Skeletal muscle satellite cell (primary cell): Measurements from ENCODE around the gene PRKAG2.

Experiments used
- H3K27me3 ChIP-seq: 2 replicates; pipeline ENCODE4 v1.7.0; 2013; ENCODE audit warnings: low read length; ENCODE audit not compliant: control insufficient read depth, insufficient read depth
- H3K36me3 ChIP-seq: 2 replicates; pipeline ENCODE4 v1.7.0; 2013; ENCODE audit warnings: mild to moderate bottlenecking, control low read depth, low read length; ENCODE audit not compliant: insufficient read depth
- H3K4me1 ChIP-seq: 2 replicates; pipeline ENCODE4 v1.7.0; 2013; ENCODE audit warnings: low read length; ENCODE audit not compliant: control insufficient read depth, insufficient read depth
- H3K4me2 ChIP-seq: 2 replicates; pipeline ENCODE4 v1.7.0; 2013; ENCODE audit warnings: mild to moderate bottlenecking, low read length
- H3K4me3 ChIP-seq: 2 replicates; pipeline ENCODE4 v1.7.0; 2013; ENCODE audit warnings: low read length
- H3K9ac ChIP-seq: 2 replicates; pipeline ENCODE4 v1.7.0; 2013; ENCODE audit warnings: mild to moderate bottlenecking, low read depth, low read length, moderate library complexity
- H3K9me3 ChIP-seq: replicated peaks from 2 replicates; pipeline ENCODE4 v1.7.0; 2013; ENCODE audit warnings: mild to moderate bottlenecking, control low read depth, low read length

The PRKAG2 gene

DNA sequence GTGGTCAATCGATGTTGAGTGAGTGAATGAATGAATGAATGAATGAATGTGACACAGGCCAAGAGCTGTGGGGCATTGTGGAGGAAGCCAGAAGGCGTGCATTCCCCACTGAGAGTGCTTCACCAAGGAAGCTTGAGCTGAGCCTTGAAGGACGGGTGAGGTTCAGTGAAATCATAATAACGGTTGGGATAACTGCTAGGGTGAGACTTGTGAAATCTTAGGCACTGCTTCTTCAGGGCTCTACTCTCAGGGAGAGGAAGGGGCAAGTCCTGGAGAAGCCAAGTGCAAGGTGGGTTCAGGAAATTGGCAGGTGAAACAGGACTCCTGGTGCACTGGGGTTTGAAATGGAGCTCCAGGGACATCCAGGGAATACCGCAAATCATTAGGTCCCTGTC, 23.7 kb upstream of the PRKAG2 start:
- Histone ChIP-seq H3K4me3 (no peak overlapping the region), H3K27me3 (peaks cover 43% of the 10 kb centered on the region), H3K36me3 (no peaks in the 10 kb centered on the region), H3K4me1 (no peaks in the 10 kb centered on the region), H3K4me2 (no peak overlapping the region), H3K9me3 (no peaks in the 10 kb centered on the region), H3K9ac (no peak overlapping the region)

DNA sequence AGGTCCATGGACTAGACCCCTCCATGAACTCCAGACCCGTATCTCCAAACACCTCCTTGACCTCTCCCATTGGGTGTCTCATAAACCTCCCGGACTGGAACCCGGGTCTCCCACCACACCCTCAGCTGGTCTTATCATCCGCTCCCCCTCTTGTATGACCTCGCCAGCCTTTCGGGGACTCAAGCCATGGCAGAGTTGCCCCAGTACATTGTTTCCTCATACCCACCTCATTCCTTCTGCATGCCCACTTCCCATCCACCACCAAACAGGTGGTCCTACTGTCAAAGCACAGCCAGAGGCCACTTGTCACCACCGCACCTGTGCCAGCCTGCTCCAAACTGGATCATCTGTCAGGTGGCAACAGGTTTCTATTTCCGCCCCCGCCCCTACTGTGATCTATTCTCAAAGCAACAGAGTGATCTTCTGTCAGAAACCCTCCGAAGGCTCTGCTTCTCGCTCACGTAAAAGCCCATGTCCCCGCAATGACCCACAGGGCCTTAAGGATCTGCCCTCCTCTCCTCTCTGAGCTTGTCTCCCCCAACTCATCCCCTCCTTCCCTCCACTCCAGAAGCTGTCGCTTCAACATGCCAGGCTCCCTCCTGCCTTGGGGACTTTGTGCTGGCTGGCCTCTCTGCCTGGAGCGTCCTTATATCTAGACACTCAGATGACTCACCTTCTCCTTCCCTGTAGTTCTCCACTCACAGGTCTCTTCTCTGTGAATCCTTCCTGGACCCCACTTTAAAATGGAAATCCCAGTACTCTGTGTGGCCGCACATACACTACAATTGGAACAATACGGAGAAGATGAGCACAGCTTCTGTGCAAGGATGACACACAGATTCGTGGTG, 22.8 kb upstream of the PRKAG2 start:
- Histone ChIP-seq H3K9ac (no peak overlapping the region), H3K4me2 (no peak overlapping the region), H3K36me3 (no peaks in the 10 kb centered on the region), H3K27me3 (peaks cover 39% of the 10 kb centered on the region), H3K9me3 (no peaks in the 10 kb centered on the region), H3K4me1 (no peaks in the 10 kb centered on the region), H3K4me3 (no peak overlapping the region)

DNA sequence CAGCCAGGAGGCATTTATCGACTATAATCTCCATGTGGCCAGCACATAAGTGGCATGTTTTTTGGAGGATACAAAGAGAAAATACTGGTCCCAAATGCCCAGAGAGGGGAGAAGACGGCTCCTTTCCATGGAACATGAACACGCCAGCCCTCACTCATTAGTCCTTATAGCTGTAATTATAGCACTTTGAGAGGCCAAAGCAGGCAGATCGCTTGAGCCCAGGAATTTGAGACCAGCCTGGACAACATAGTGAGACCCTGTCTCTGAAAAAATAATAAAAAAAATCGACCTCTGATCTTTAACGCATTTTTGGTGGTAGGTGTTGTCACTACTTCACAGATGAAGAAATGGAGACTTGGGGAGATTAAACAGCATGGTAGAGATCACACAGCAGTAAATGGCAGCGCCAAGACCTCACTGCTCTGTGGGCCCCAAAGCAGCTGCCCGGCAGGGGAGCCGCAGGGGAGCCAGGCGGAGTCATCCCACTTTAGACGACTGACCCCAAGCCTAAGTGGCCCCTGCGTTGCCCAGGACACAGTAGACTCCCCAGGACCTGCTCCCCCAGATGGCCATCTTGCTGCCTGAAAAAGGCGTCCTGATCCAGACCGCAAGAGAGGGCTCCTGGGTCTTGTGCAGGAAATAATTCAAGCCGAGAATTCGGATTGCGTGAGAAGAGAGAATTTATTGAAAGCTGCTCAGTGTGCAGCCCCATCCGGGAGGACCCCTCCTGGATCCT, 21.2 kb upstream of the PRKAG2 start:
- Histone ChIP-seq H3K9ac (no peak overlapping the region), H3K4me1 (no peaks in the 10 kb centered on the region), H3K36me3 (no peaks in the 10 kb centered on the region), H3K27me3 (peaks cover 41% of the 10 kb centered on the region), H3K4me2 (no peak overlapping the region), H3K9me3 (no peaks in the 10 kb centered on the region), H3K4me3 (no peak overlapping the region)

DNA sequence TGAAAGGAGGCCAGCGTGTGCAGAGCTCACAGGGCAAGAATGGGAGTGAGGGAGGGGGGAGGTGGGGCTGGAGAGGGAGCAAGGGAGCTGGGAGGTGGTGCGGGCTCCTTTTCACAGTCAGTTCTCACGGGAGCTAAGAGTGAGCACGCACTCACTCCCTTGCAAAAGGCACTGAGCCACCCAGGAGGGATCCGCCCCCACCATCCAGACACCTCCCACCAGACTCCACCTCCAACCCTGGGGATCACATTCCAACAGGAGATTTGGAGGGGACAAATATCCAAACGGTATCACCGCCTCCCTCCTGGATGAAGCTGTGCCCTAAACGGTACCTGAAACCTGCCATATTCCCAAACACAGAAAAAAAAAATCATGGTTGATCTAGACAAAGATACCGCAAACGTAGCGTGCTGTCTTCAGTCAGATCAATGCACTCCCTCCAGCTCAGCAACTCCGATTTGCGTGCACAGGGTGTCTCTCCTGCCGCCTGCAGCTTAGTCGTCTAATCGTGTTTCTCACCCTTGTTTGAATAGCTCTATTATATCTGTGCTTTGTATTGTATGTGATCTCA, 20.3 kb upstream of the PRKAG2 start:
- Histone ChIP-seq H3K4me1 (no peaks in the 10 kb centered on the region), H3K4me2 (no peak overlapping the region), H3K27me3 (peaks cover 44% of the 10 kb centered on the region), H3K9ac (no peak overlapping the region), H3K4me3 (no peak overlapping the region), H3K9me3 (no peaks in the 10 kb centered on the region), H3K36me3 (no peaks in the 10 kb centered on the region)

DNA sequence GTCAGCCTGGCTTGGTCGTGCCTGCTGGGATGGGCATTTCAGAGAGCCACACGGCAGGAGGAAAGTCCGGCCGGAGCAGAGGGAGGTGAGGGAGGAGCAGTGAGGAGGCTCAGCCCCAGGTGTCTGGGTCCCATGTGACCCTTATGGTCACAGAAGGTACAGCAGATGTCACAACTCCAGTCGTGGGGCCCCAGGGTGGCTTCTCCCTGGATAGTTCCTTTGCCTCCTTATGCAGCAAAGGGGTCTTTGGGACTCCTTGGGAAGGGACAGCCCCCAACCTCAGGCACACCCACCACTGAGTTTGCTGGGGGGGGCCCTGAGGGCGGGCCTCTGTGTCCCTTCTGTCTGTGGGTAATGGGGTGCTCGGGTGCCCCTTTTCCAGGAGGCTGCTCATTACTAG, 19.6 kb upstream of the PRKAG2 start:
- H3K4me1 ChIP-seq = no peaks in the 10 kb centered on the region
- H3K4me3 ChIP-seq = no peak overlapping the region
- peaks cover 47% of the 10 kb centered on the region for H3K27me3 ChIP-seq
- no peak overlapping the region for H3K9ac ChIP-seq
- no peaks in the 10 kb centered on the region for H3K9me3 ChIP-seq
- H3K4me2 ChIP-seq = no peak overlapping the region
- H3K36me3 ChIP-seq = no peaks in the 10 kb centered on the region

DNA sequence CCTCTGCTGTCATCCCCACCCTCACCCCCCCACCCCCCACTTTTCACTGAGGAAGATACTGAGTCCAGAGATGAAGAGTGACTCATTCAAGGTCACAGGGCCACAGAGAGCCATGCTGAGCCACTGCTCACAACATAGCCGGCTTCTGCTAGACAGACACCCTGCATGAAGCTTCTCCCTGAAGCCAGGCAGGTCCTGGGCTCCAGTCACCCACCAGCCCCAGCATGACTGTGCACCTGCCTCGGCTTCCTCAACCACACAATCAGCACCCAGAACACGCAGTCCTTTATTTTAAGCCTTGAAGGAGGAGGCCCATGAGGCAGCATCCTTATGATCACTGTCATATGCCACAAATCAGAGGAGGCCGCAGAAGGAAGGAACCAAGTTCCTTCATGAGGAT, 19.2 kb upstream of the PRKAG2 start:
- Histone ChIP-seq H3K4me3 (no peak overlapping the region), H3K27me3 (peaks cover 47% of the 10 kb centered on the region), H3K9ac (no peak overlapping the region), H3K36me3 (no peaks in the 10 kb centered on the region), H3K4me2 (no peak overlapping the region), H3K4me1 (no peaks in the 10 kb centered on the region), H3K9me3 (no peaks in the 10 kb centered on the region)

DNA sequence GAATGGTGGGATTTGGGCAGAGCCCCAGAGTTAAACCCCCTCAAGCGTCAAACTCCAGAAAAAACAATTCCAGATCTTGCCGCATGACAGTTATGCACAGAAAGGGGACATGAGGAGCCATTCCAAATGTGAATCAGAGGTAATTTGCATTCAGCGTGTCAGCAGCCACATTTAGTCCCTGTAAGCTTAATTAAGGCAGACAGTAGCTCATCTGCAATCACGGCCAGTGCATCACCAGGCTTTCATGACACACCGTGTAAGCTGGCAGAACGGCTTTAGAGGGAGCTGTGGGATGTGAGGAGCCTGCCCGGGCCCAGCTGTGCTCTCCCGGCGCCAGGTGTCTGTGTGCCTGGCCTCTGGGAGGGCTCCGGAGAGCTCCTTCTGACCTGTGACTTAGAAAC, 18.7 kb upstream of the PRKAG2 start:
- Histone ChIP-seq H3K9ac (no peak overlapping the region), H3K4me3 (no peak overlapping the region), H3K4me2 (no peak overlapping the region), H3K4me1 (no peaks in the 10 kb centered on the region), H3K9me3 (no peaks in the 10 kb centered on the region), H3K36me3 (no peaks in the 10 kb centered on the region), H3K27me3 (peaks cover 47% of the 10 kb centered on the region)

DNA sequence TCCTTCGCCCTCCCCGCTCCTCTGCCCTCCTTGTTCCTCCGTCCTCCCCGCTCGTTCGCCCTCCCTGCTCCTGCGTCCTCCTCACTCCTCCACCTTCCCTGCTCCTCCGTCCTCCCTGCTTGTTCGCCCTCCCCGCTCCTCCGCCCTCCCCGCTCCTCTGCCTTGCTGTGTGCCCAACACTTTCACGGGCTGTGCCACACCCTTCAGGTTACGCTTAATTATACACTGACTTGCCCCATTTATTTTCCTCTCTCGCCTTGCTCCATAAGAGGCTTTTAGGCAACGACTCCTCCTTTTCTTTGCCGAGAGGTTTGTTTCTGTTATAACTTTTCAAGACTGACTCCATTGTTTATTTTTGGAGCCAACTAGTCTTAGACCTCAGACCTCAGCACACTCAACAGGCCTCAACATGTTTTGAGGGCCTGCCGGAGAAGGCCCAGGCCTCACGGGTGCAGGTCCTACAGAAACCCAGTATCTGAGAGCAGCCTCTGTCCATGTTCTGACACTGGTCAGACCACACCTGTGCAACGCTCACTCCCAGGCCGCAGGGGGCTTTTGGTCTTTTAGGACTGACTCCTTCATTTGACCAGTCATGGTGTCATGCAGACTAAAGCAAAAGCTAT, 18.2 kb upstream of the PRKAG2 start:
- Histone ChIP-seq H3K9ac (no peak overlapping the region), H3K27me3 (peaks cover 46% of the 10 kb centered on the region), H3K4me3 (no peak overlapping the region), H3K4me1 (no peaks in the 10 kb centered on the region), H3K4me2 (no peak overlapping the region), H3K36me3 (no peaks in the 10 kb centered on the region), H3K9me3 (no peaks in the 10 kb centered on the region)

DNA sequence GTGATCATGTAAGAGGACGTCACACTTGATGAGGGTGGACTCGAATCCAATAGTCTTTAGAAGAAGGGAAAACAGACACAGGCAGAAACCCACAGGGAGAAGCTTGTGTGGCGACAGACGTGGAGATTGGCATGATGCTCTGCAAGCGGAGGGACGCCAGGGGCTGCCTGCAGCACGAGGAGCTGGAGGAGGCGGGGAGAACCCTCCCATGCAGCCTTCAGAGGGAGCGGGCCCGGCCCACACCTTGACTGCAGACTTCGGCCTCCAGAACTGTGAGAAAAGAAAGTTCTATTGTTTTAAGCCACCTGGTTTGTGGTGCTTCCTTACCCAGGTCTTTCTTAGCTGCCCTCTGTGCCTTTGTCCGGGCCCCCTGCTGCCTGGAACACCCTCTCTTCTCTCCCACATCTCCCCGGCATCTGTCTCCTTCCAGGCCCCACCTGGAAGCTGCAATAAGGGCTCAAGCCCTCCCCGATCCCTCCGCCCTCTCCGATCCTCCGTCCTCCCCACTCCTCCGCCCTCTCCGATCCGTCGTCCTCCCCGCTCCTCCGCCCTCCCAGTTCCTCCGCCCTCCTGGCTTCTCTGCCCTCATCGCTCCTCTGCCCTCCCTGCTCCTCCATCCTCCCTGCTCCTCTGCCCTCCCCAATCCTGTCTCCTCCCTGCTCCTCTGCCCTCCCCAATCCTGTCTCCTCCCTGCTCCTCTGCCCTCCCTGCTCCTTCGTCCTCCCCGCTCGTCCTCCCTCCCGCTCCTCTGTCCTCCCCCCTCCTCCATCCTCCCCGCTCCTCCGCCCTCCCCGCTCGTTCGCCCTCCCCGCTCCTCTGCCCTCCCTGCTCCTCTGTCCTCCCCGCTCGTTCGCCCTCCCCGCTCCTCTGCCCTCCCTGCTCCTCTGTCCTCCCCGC, 17.4 kb upstream of the PRKAG2 start:
- Histone ChIP-seq H3K4me3 (no peak overlapping the region), H3K4me2 (no peak overlapping the region), H3K36me3 (no peaks in the 10 kb centered on the region), H3K9me3 (no peaks in the 10 kb centered on the region), H3K27me3 (peaks cover 47% of the 10 kb centered on the region), H3K4me1 (no peaks in the 10 kb centered on the region), H3K9ac (no peak overlapping the region)

DNA sequence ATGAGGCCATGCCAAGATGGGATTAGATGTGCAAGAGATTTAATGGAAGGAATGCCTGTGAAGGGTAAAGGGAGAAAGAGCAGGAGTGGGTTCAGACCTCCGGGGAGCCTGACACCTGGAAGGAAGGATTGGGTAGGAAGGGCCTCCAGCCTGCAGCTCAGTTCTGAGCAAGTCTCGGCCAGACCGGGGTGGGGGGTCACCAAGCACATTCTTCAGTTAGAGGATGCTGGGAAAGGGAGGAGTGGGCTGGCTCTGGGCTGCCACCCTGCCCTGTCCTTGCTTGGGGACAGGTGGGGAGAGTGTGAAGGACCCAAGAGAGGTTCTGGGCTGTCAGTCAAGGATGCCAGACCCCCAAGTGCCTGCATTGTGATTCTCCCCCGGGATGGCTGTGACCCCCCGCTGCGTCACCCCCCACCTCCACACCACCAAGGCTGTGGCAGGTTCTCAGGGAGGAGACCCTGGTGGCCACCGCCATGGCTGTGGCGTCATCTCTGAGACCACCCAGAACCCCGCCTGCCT, 16.5 kb upstream of the PRKAG2 start:
- no peaks in the 10 kb centered on the region for H3K36me3 ChIP-seq
- no peaks in the 10 kb centered on the region for H3K4me1 ChIP-seq
- H3K9me3 ChIP-seq = no peaks in the 10 kb centered on the region
- no peak overlapping the region for H3K4me2 ChIP-seq
- peaks cover 56% of the 10 kb centered on the region for H3K27me3 ChIP-seq
- no peak overlapping the region for H3K4me3 ChIP-seq
- no peak overlapping the region for H3K9ac ChIP-seq
